GM19463 (cell line): ENCODE data around the gene PTPN3.

Experiments
- ATAC-seq: cut with Tn5 transposase; IDR thresholded peaks from one replicate; pipeline ENCODE4 v1.9.1; 2021; ENCODE audit warnings: mild to moderate bottlenecking, moderate library complexity; ENCODE audit not compliant: unreplicated experiment

The PTPN3 gene

GRCh38 chr9:109454601-109455155 is 43.4 kb downstream of the PTPN3 start:
- ATAC-seq: no peak

GRCh38 chr9:109454041-109454440 is 44.1 kb downstream of the PTPN3 start:
- no peak for ATAC-seq

- ATAC-seq: no peak
Measured at GRCh38 chr9:109453210-109453842, 44.8 kb downstream of the PTPN3 start.

GRCh38 chr9:109452761-109453160 is 45.3 kb downstream of the PTPN3 start:
- ATAC-seq: no peak

- no peak for ATAC-seq
Measured at GRCh38 chr9:109451311-109452025, 46.6 kb downstream of the PTPN3 start.

- ATAC-seq: no peak
Measured at GRCh38 chr9:109450346-109450745, 47.8 kb downstream of the PTPN3 start.

- ATAC-seq: no peak
Measured at GRCh38 chr9:109449036-109449798, 48.9 kb downstream of the PTPN3 start.

GRCh38 chr9:109448223-109448622 is 49.9 kb downstream of the PTPN3 start:
- no peak for ATAC-seq

- no peak for ATAC-seq
Measured at GRCh38 chr9:109447329-109448076, 50.6 kb downstream of the PTPN3 start.

GRCh38 chr9:109444771-109445320 is 53.3 kb downstream of the PTPN3 start:
- no peak for ATAC-seq

- ATAC-seq: no peak
Measured at GRCh38 chr9:109442716-109443115, 55.4 kb downstream of the PTPN3 start.

- ATAC-seq: no peak
Measured at GRCh38 chr9:109441296-109441695, 56.8 kb downstream of the PTPN3 start.

GRCh38 chr9:109440797-109441287 is 57.3 kb downstream of the PTPN3 start:
- peak; percentile 91 for ATAC-seq

GRCh38 chr9:109440117-109440515 is 58.0 kb downstream of the PTPN3 start:
- ATAC-seq: peak; percentile 21

GRCh38 chr9:109439378-109440116 is 58.6 kb downstream of the PTPN3 start:
- no peak for ATAC-seq

- no peak for ATAC-seq
Measured at GRCh38 chr9:109437286-109437685, 60.8 kb downstream of the PTPN3 start.

GRCh38 chr9:109436071-109436470 is 62.0 kb downstream of the PTPN3 start:
- no peak for ATAC-seq

GRCh38 chr9:109433476-109433875 is 64.6 kb downstream of the PTPN3 start:
- no peak for ATAC-seq

- ATAC-seq: no peak
Measured at GRCh38 chr9:109430231-109430630, 67.9 kb downstream of the PTPN3 start.

- no peak for ATAC-seq
Measured at GRCh38 chr9:109428854-109429253, 69.3 kb downstream of the PTPN3 start.
